Esophagus squamous epithelium (tissue), 5 donors: Measurements from ENCODE around the gene SEPTIN10. TPM values are rescaled to one million over a fixed set of nuclear protein-coding genes. Genes with fewer than 3 reads are reported as not detected.

Experiments
- DNase-seq: peaks from one replicate; lab custom pipeline; 2025; lab: John Stamatoyannopoulos, UW
- H3K27ac ChIP-seq, 4 donors: fragments of 200-600 bp; sonication (generic); one replicate each; pipeline ENCODE4 v1.5.1; 2016 to 2019; ENCODE audit warnings: mild to moderate bottlenecking in 1 of 4
- H3K27me3 ChIP-seq, 4 donors: fragments of 200-600 bp; sonication (generic); 1 replicate in 3 of 4; 2 replicates in 1 of 4; pipeline versions ENCODE4 v1.5.1 to v1.6.0; 2017 to 2021; ENCODE audit warnings: antibody characterized with exemption in 1 of 4
- H3K36me3 ChIP-seq, 3 donors: fragments of 200-600 bp; sonication (generic); one replicate each; pipeline ENCODE4 v1.5.1; 2016 to 2019
- H3K4me1 ChIP-seq, 3 donors: fragments of 200-600 bp; sonication (generic); one replicate each; pipeline ENCODE4 v1.5.1; 2017 to 2019
- H3K4me3 ChIP-seq, 4 donors: fragments of 200-600 bp; sonication (generic); 1 replicate in 3 of 4; 2 replicates in 1 of 4; pipeline ENCODE4 v1.5.1; 2016 to 2019; ENCODE audit warnings: mild to moderate bottlenecking in 2 of 4, moderate library complexity in 1 of 4
- H3K9me3 ChIP-seq, 3 donors: fragments of 200-600 bp; sonication (generic); one replicate each; pipeline ENCODE4 v1.5.1; 2016 to 2019
- POLR2A ChIP-seq, 4 donors: fragments of 450-650 bp; IDR thresholded peaks; one replicate each; pipeline ENCODE4 v1.6.1; 2017; ENCODE audit warnings: antibody characterized with exemption in 4 of 4, mild to moderate bottlenecking in 4 of 4, moderate library complexity in 3 of 4
- WGBS, 2 donors: methylation state at CpG; one replicate each; pipeline ENCODE4 v1.1.5; 2018; 5-methylcytosine and 5-hydroxymethylcytosine counted together
- intact Hi-C: fragments of 100-400 bp; cut with DNase I; formaldehyde crosslinking; loops from one replicate; pipeline ENCODE4 v1.15.0; 2022
- total RNA-seq, 4 donors: library from RNA; depleted of rRNA; stranded (reverse); fragments of >200 nt; gene quantifications; one replicate each; pipeline ENCODE4 v1.1.0, GENCODE V29; 2016
- TF ChIP-seq, protein P1 (sequence below), 6 experiments: fragments of 450-650 bp in 4 of 6; fragments of 200-600 bp in 2 of 6; sonication (generic) in 2 of 6; IDR thresholded peaks; one replicate each; pipeline ENCODE4 v1.5.1; 2016 to 2019; ENCODE audit warnings: antibody characterized with exemption in 6 of 6, mild to moderate bottlenecking in 4 of 6, moderate library complexity in 4 of 6
- donor health status: DM: yes; HTN: yes; CAD: no.

The SEPTIN10 gene
- total RNA-seq, 4 donors from 2014 or later, result 83.6 to 132 (median 86.4) TPM

DNA sequence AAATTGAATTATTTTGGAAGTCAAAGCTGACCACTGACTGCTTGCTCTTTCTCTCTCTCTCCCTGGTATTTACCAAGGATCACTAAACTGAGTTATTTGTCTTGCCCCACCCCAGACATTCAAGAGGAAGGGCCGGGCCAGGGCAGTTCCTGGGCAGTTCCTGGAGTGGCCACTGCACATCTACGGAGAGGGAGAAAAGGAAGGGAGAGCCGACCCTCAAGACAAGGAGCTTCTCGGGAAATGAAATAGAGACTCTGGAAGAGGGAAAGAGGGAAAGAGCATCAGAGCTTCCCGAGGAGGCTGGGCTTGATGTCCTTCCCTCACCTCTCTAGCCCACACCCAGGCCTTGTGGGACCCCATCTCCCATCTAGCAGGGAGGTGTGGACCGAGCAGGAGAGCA lies 83.1 kb downstream of the SEPTIN10 start:
- Histone ChIP-seq H3K9me3 (no peaks in the 10 kb centered on the region), H3K4me3 (no peak overlapping the region), H3K27me3 (no peaks in the 10 kb centered on the region), H3K4me1 (peaks cover 0 to 20% (median 4%) of the 10 kb centered on the region in 3 donors), H3K27ac (peak overlapping the region in 1 of 4 donors; percentile 6), H3K36me3 (no peaks in the 10 kb centered on the region)
- DNase-seq, result no peak
- intact Hi-C loops, result no loop called here
- 64 to 69% methylated on average over 4 to 6 of the region's 6 CpGs for WGBS, 2 donors
- TF ChIP-seq POLR2A (IDR thresholded peaks at IDR 0.05), result no peak
- TF ChIP-seq, protein P1, sequence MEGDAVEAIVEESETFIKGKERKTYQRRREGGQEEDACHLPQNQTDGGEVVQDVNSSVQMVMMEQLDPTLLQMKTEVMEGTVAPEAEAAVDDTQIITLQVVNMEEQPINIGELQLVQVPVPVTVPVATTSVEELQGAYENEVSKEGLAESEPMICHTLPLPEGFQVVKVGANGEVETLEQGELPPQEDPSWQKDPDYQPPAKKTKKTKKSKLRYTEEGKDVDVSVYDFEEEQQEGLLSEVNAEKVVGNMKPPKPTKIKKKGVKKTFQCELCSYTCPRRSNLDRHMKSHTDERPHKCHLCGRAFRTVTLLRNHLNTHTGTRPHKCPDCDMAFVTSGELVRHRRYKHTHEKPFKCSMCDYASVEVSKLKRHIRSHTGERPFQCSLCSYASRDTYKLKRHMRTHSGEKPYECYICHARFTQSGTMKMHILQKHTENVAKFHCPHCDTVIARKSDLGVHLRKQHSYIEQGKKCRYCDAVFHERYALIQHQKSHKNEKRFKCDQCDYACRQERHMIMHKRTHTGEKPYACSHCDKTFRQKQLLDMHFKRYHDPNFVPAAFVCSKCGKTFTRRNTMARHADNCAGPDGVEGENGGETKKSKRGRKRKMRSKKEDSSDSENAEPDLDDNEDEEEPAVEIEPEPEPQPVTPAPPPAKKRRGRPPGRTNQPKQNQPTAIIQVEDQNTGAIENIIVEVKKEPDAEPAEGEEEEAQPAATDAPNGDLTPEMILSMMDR (IDR thresholded peaks at IDR 0.05), result no peak

DNA sequence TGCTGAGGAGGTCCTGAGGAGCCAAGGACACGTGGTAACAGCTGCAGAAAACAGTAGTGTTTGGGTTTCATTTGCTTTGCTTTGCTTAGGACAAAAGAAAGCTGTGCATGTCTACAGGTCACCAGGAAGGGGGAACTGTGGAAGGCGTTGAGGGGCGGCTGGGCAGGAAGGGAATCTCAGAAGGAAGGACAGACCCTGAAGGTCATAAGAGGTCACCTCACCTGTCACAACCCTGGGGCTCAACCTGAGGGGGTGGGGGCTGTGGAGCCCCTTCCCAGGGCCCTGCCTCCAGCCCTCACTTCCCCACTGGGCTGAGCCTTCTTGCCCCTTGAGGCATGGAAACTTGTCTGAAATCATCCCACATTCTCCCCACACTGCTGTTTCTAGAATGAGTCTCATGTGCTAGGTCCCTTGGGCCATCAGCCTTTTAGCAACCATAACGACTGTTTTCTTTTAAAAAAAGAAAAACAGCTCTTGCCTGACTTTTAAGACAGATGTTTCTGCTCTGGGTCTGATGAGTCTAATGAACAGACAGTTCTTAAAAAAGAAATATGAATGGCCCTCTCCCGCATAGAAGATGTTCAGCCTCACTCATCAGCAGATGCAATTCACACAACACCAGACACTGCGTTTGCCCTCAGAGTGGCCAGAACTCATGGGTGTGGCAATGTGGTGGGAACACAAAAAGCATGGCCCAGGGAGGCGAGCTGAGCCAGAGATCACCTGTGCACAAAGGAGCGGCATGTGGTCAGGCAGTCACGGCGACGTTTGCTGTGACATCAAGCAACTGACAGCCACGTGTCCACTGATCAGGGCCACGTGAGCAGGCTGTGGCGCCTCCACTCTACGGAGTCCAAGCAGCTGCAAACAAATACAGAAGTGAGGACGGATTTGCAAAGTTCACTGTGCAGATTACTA lies 84.0 kb downstream of the SEPTIN10 start:
- H3K27me3 ChIP-seq, result no peaks in the 10 kb centered on the region
- DNase-seq, result no peak
- WGBS, 2 donors, result 57 to 63% methylated on average over 16 of the region's 16 CpGs
- peak overlapping the region in 2 of 4 donors; percentile 29 to 33 for H3K27ac ChIP-seq
- H3K36me3 ChIP-seq, result no peaks in the 10 kb centered on the region
- no peaks in the 10 kb centered on the region for H3K9me3 ChIP-seq
- intact Hi-C loops, result no loop called here
- peaks cover 0 to 20% (median 4%) of the 10 kb centered on the region in 3 donors for H3K4me1 ChIP-seq
- TF ChIP-seq, protein P1 (IDR thresholded peaks at IDR 0.05), result no peak
- TF ChIP-seq POLR2A (IDR thresholded peaks at IDR 0.05), result no peak
- no peak overlapping the region for H3K4me3 ChIP-seq

DNA sequence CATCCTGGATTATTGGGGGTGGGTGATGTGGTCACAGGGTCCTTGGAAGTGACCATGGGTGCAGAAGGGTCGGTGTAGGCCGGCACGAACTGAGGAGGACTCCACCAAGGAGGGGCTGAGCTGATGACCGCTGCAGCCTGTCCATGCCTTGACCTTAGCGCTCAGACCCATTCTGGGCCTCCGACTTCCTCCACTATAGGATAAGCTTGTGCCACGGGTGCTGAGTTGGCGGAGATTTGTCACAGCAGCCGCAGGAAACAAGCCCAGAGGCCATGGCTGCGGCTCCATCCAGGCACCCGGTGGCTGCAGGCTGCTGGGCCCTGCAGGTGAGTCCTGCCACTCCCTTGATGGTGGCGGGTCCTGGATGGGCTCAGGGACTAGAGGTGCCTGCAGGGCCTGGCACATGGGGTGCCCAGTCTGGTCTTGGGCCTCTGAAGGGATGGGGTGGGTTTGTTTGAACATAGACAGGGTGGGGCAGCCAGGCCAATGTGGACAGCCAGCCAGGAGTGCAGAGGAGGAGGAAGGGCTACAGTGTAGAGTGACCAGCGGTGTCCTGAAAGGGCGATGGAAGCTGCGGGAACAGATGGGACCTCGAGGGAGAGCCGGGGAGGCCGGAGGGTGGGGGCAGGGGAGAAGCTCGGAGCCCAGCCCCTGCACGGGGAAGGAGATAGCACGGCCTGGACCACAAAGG lies 84.8 kb downstream of the SEPTIN10 start:
- no peaks in the 10 kb centered on the region for H3K36me3 ChIP-seq
- TF ChIP-seq, protein P1 (IDR thresholded peaks at IDR 0.05), result no peak
- no peak for TF ChIP-seq POLR2A (IDR thresholded peaks at IDR 0.05)
- DNase-seq, result no peak
- H3K4me1 ChIP-seq, result peaks cover 0 to 20% (median 4%) of the 10 kb centered on the region in 3 donors
- 84 to 88% methylated on average over 13 to 15 of the region's 21 CpGs for WGBS, 2 donors
- intact Hi-C loops, result no loop called here
- no peaks in the 10 kb centered on the region for H3K9me3 ChIP-seq
- no peak overlapping the region for H3K4me3 ChIP-seq
- H3K27ac ChIP-seq, result no peak overlapping the region
- no peaks in the 10 kb centered on the region for H3K27me3 ChIP-seq

DNA sequence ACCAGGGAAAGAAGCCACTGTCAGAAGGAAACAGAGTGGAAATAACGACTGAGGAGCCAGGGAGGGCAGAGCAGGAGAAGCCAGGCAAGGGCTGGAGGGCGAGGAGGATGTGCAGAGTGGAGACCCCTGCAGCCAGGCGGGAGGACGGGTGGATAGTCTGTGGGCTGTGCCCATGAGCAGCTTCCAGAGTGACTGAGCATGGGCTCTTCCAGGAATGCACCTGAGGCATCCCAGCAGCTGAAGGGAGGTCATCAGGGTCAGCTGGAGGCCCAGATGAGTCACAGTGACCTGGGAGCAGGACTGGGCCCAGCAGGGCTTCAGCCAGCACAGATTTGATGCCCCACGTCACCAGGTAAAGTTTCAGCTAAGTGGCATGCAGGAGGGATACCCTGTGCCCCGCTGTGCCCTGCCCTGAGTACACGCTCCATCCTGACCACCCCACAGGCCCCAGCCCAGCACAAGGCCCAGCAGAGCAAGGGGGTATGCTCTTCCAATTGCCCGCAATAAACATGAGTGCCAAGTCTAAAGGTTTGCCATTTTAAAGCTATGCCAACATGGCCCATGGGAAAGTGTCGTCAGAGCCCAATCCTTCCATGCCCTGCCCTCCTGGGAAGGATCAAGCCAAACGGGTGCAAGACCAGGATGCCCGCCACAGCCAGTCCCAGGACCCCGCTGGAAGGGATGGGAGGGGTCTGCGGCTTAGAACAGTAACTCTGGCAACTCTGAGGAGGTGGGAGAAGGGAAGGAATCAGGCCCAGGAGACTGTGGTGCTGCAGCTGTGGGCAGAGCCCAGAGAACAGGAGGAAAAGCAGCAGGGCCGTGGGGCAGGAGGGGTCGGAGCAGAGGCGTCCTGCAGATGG lies 85.7 kb downstream of the SEPTIN10 start:
- Histone ChIP-seq H3K4me3 (no peak overlapping the region), H3K27ac (no peak overlapping the region), H3K4me1 (peaks cover 0 to 20% (median 4%) of the 10 kb centered on the region in 3 donors), H3K27me3 (no peaks in the 10 kb centered on the region), H3K36me3 (no peaks in the 10 kb centered on the region), H3K9me3 (no peaks in the 10 kb centered on the region)
- WGBS, 2 donors, result 88% methylated on average over 13 of the region's 16 CpGs
- TF ChIP-seq, protein P1 (IDR thresholded peaks at IDR 0.05), result no peak
- TF ChIP-seq POLR2A (IDR thresholded peaks at IDR 0.05), result no peak
- no peak for DNase-seq
- intact Hi-C loops, result no loop called here
